ENCODE measurements around the gene TSPAN2. TPM values are rescaled to one million over a fixed set of nuclear protein-coding genes. Genes with fewer than 3 reads are reported as not detected.
A peak's percentile ranks its signal among the peaks of the same experiment; 100 is the strongest.

The TSPAN2 gene
- total and polyA plus RNA-seq, 2 experiments from 2014 or later = 11.2 to 11.8 TPM

- no peaks in the 10 kb centered on the region for H3K9me2 ChIP-seq (ENCODE audit: insufficient read depth)
- peaks cover 23% of the 10 kb centered on the region for H3K4me1 ChIP-seq (ENCODE audit: insufficient read depth)
- H3K36me3 ChIP-seq (ENCODE audit: insufficient read depth) = no peaks in the 10 kb centered on the region
- no peak overlapping the region for H3K4me3 ChIP-seq
- H3K36me3 Mint-ChIP-seq (ENCODE audit: low read depth) = no peaks in the 10 kb centered on the region
- H4K20me1 ChIP-seq (replicated peaks; ENCODE audit: insufficient read depth) = peaks cover 17% of the 10 kb centered on the region; the same call in 1 of the 2 replicates
- H3K27me3 Mint-ChIP-seq (ENCODE audit: insufficient read depth, low read depth, poor library complexity) = peaks cover 2% of the 10 kb centered on the region
- ATAC-seq (no peak), DNase-seq (ENCODE audit: low spot score) (peak; percentile 19)
- peak overlapping the region; percentile 33; the same call in 1 of the 2 replicates for H3K4me2 ChIP-seq
- H3K27ac Mint-ChIP-seq = no peak overlapping the region
- no peak overlapping the region for H3K27ac ChIP-seq (ENCODE audit: low read depth)
- H3K79me2 ChIP-seq (replicated peaks; ENCODE audit: insufficient read depth) = peaks cover 4% of the 10 kb centered on the region; the same call in 1 of the 2 replicates
- no peaks in the 10 kb centered on the region for H3K9me3 Mint-ChIP-seq
- H2AFZ ChIP-seq = no peak overlapping the region
- peaks cover 35% of the 10 kb centered on the region for H3K4me1 Mint-ChIP-seq
- H3K27me3 ChIP-seq (ENCODE audit: insufficient read depth) = no peaks in the 10 kb centered on the region
- H3K4me3 Mint-ChIP-seq = no peak overlapping the region
- TF ChIP-seq STAT1 (IDR thresholded peaks at IDR 0.05; ENCODE audit: unreplicated experiment) = no peak
- no peak for TF ChIP-seq NANOG (IDR thresholded peaks at IDR 0.05; ENCODE audit: borderline replicate concordance)
- no peak for TF ChIP-seq CREB1 (CRISPR knock-in tag; IDR thresholded peaks at IDR 0.05; ENCODE audit: low read depth)
- no peak for TF ChIP-seq ZNF331 (CRISPR knock-in tag; IDR thresholded peaks at IDR 0.05; ENCODE audit: low read depth)
- no peak for TF ChIP-seq EZH2 (IDR thresholded peaks at IDR 0.05; ENCODE audit: low read depth, unreplicated experiment)
- no peak for TF ChIP-seq EZH2phosphoT487 (IDR thresholded peaks at IDR 0.05; ENCODE audit: unreplicated experiment)
- TF ChIP-seq JUNB (IDR thresholded peaks at IDR 0.05; ENCODE audit: unreplicated experiment) = no peak
- TF ChIP-seq ETS1 (IDR thresholded peaks at IDR 0.05) = no peak
- no peak for TF ChIP-seq POLR2AphosphoS5 (IDR thresholded peaks at IDR 0.05; ENCODE audit: low read depth)
- TF ChIP-seq ZNF114 (CRISPR knock-in tag; IDR thresholded peaks at IDR 0.05) = no peak
- TF ChIP-seq REST (IDR thresholded peaks at IDR 0.05; ENCODE audit: unreplicated experiment) = no peak
- no peak for TF ChIP-seq CTCF (conservative IDR thresholded peaks at IDR 0.05; ENCODE audit: low read depth in 2 of 2)
- no peak for TF ChIP-seq ZNF462 (CRISPR knock-in tag; IDR thresholded peaks at IDR 0.05)
- no peaks in the 10 kb centered on the region for H3F3A ChIP-seq (replicated peaks; ENCODE audit: low read depth)
These were observed 6.4 kb downstream of the TSPAN2 start for GRCh38 chr1:115082949-115083348.

Measured in GM23338 (cell line).